Anterior cingulate cortex (tissue), 58 donors: ENCODE data around the gene CDC42.
A peak's percentile ranks its signal among the peaks of the same experiment; 100 is the strongest.

Source experiments
- DNase-seq, 58 donors: peaks; one replicate each; lab custom pipeline; 2025; lab: John Stamatoyannopoulos, UW

Gene CDC42

DNA sequence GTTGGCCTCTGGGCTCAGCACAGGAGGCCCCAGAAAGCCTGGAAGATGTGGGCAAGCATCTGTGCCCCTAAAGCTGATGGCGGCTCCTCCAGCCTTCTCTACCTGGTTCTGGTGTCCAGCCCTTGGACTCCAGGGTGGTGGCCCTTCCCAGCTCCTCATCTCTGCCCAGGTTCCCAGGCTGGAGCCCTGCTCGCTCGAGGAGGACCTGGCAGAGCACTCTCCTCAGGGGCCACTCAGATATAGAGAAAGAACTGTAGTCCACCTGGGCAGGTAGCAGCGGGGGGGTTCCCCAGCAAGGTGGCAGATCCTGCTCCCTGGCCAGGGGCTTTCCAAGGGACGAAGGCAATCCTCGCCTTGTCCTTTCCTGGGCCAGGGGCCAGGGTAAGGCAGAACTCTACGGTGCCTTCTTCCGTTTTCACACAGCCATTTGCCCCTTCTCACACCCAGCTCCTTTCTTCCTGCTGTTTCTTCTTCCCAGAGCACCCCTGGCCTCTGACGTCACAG is 71.4 kb downstream of the CDC42 start:
- DNase-seq = no peak

DNA sequence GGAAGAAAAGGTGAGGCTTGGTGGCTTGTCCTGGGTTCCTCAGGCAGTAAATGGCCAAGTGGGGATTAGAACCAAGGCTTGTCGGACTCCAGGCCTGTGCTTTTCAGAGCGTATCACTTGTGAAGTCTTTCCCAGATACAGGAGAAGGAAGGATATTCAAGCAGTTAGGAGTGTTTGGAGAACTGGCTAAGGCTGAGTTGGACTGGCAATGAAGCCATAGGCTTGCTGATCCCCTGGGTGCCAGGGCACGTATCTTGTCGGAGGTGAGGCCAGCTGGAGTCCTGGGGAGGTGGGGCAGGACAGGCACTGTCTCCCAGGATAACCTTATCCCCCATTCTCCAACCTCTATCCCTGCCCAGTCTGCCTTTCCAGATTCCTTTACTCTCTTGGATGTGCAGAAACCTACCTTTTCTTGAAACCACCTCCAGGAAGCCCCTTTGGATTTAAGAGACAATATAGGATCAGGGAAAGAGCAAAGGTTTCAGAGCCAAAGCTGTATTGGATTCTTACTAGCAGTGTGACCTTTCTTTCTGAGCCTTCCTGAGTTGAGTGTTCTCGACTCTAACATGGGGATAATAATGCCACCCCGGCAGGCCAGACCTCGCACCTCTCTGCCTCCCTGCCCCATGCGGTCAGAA is 72.2 kb downstream of the CDC42 start:
- DNase-seq = no peak

DNA sequence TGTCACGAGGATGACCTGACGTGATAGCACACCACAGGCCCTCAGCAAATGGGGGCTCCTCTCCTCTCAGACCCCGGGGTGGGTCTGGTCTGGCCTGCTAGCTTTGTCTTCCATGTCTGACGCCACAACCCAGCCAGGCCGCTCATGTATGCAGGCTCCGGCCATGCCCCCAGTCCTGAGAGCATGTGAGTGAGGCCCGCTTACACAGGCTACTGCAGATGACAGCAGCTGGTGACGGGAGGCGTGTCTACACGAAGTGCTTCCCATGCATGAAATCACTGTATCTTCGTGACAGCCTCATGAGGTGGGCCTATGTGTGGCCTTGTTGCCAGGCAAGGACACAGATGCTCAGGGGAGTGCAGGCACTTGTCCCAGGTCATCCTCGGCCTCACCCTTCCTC is 74.0 kb downstream of the CDC42 start:
- peak in 1 of 58 donors; percentile 13 for DNase-seq

DNA sequence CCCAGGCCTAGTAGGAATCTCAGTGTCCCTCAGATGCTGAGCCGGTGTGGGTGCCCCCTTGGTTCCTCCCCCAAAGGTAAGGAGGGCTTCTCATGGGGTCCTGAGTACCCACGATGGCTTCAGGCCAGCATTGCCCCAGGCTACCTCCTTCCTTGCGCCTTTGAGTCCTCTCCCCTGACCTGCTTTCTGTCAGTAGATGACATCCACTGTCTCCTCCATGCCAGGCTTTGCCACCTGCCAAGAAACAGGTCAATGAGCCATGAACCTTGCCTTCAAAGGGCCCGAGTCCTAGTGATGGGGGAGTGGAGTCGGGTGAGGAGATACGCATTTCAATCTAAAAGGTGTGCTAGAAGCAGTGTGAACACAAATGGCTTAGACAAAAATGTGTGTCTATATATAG is 74.7 kb downstream of the CDC42 start:
- DNase-seq = no peak

GRCh38 chr1:22127731-22128130 is 75.2 kb downstream of the CDC42 start:
- DNase-seq = no peak

GRCh38 chr1:22128392-22128791 is 75.9 kb downstream of the CDC42 start:
- DNase-seq = no peak

DNA sequence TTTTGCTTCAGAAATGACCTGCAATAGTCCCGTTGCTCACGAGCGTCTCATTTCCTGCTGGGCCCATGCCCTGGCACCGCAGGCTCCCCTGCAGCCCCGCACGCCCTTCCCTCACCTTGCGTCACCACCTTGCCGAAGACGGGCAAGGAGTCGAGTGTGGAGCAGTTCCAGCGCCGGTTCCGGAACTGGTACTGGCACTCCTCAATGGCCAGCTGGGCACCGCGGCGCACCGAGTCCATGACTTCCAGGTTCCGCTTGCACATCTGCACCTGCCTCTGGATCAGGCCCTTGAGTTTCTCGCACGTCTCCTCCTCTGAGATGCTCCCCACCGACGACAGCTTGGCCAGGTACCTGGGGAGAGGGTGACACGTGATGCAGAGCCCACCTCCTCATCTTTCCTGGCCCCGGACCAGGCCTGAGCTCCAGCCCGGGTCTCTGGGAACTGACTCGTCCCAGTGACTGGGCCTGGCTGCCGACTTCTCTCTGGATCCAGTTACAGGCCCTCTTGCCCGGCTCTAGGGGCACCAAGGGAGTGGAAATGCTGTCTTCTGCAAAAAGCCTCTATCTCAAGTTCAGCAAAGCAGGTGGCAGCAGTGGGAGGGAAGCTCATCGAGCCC is 77.1 kb downstream of the CDC42 start:
- DNase-seq = no peak

DNA sequence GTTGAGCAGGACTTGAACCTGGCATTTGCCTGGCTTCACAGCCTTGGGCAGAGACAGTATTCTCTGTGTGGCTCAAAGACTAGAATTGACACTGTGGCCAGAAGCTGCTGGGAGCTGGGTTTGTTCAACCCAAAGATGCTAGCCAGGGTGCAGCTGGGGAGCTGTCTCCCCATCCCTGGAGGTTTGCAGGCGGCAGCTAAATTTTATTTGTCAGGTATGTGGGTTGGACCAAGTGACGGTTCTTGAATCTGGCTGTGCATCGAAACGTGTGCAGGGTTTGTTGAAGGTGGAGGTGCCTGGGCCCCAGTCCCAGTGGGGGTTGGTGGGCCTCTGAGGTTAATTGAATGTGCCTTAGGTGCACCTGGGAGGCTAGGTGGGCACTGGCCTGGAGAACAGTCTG is 78.6 kb downstream of the CDC42 start:
- DNase-seq = no peak

- peak in 1 of 58 donors; percentile 15 for DNase-seq
Measured at GRCh38 chr1:22131875-22132486, 79.5 kb downstream of the CDC42 start.

GRCh38 chr1:22132517-22133235 is 80.2 kb downstream of the CDC42 start:
- peak in 1 of 58 donors; percentile 20 for DNase-seq

GRCh38 chr1:22133247-22133930 is 80.9 kb downstream of the CDC42 start:
- DNase-seq = no peak

GRCh38 chr1:22133931-22134324 is 81.4 kb downstream of the CDC42 start:
- DNase-seq = no peak

- no peak for DNase-seq
Measured at GRCh38 chr1:22137004-22137720, 84.7 kb downstream of the CDC42 start.

DNA sequence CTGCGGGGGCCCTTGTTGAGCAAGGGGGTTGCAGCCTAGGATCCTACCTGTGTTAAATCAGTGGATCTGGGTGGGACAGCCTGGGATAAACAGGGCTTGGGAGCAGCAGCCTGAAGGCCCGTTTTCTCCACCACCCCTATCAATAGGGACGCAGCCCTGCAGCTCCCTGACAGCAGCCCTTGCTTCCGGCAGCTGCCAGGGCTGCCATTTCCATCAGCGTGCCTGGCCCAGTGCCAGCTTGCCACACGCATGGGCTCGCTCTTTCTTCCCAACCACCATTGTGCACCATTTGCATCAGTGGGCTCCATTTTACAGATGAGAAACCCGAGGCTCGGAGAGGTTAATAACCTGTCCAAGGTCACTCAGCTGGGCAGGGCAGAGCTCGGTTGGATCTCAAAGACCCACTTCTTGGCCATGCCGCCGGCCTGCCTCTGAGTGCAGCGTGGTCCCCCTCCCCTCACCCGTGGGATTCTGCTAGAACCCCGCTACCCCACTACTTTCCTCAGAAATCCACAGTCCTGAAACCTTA is 86.6 kb downstream of the CDC42 start:
- DNase-seq = peak in 1 of 58 donors; percentile 14

DNA sequence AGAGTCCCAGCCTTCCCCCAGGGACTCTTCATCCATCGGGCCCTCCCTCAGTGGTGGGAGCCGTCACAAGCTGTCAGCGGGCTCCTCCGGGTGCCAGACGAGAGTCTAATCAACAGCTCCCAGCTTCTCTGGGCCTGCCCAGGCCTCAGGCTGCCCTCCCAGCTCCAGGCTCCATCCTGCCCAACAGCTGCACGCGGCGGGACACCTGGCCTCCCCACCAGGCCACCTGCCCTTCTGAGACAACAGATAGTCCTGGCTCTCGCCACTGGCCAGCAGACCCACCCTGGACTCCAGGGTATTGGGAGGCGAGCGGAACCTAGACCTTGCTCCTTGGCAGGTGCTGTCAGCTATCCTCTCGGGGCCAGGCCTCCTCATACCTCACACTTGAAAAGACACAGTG is 87.3 kb downstream of the CDC42 start:
- no peak for DNase-seq
